HEK293 (cell line): ENCODE results near the gene SLC10A7.

ENCODE experiments used
- CTCF ChIA-PET: fragments of 350-600 bp; formaldehyde crosslinking; extraction: SDS; loops from one replicate; lab custom pipeline; 2021; ENCODE audit warnings: antibody characterized with exemption; lab: Yijun Ruan, JAX
- POLR2A ChIA-PET: fragments of 300-600 bp; formaldehyde crosslinking; extraction: SDS; loops from one replicate; lab custom pipeline; 2020; ENCODE audit warnings: antibody characterized with exemption, inconsistent platforms; lab: Yijun Ruan, JAX
- H3K27ac ChIP-seq: fragments of 200-500 bp; sonication (Bioruptor generic); 2 replicates; pipeline ENCODE4 v1.5.1; 2014; ENCODE audit warnings: low read depth, low read length, control low read depth, inconsistent platforms; ENCODE audit errors: extremely low read depth
- H3K36me3 ChIP-seq, 2 experiments: fragments of 200-500 bp in 1 of 2; sonication (Bioruptor generic) in 1 of 2; 1 replicate in 1 of 2; 2 replicates in 1 of 2; pipeline ENCODE4 v1.5.1; 2014 to 2017; ENCODE audit warnings: inconsistent platforms in 2 of 2, low read length in 2 of 2; ENCODE audit not compliant: control insufficient read depth in 2 of 2, insufficient read depth in 1 of 2
- H3K4me1 ChIP-seq: fragments of 200-500 bp; sonication (Bioruptor generic); 2 replicates; pipeline ENCODE4 v1.5.1; 2014; ENCODE audit warnings: mild to moderate bottlenecking, low read length, inconsistent platforms; ENCODE audit not compliant: control insufficient read depth, insufficient read depth
- H3K4me3 ChIP-seq: 2 replicates; pipeline ENCODE4 v1.5.1; 2011; ENCODE audit warnings: low read depth, mild to moderate bottlenecking, control low read depth, low read length, moderate library complexity
- H3K9me3 ChIP-seq: fragments of 200-500 bp; sonication (Bioruptor generic); 2 replicates; pipeline ENCODE4 v1.5.1; 2014; ENCODE audit warnings: low read depth, low read length, inconsistent platforms; ENCODE audit not compliant: control insufficient read depth, insufficient read depth
- MEIS1 ChIP-seq: sonication (generic); formaldehyde crosslinking; IDR thresholded peaks from 2 replicates; pipeline ENCODE4 v1.8.1; 2022; ENCODE audit warnings: missing genetic modification reagents, mild to moderate bottlenecking, borderline replicate concordance
- RBAK ChIP-seq: fragments of 450-650 bp; formaldehyde crosslinking; IDR thresholded peaks from 2 replicates; pipeline ENCODE4 v1.5.1; 2016; ENCODE audit warnings: missing biosample characterization, missing genetic modification characterization
- SP7 ChIP-seq: fragments of 450-650 bp; formaldehyde crosslinking; IDR thresholded peaks from 2 replicates; pipeline ENCODE4 v1.5.1; 2016; ENCODE audit warnings: missing biosample characterization, missing genetic modification characterization
- ZBTB20 ChIP-seq: fragments of 450-650 bp; formaldehyde crosslinking; IDR thresholded peaks from 2 replicates; pipeline ENCODE4 v1.5.1; 2016; ENCODE audit warnings: missing biosample characterization, missing genetic modification characterization
- ZBTB44 ChIP-seq: fragments of 450-650 bp; IDR thresholded peaks from 2 replicates; pipeline ENCODE4 v1.5.1; 2018; ENCODE audit warnings: missing biosample characterization, mild to moderate bottlenecking, missing genetic modification characterization
- ZFHX2 ChIP-seq: fragments of 450-650 bp; formaldehyde crosslinking; conservative IDR thresholded peaks from 2 replicates; pipeline ENCODE4 v1.5.1; 2016; ENCODE audit warnings: missing biosample characterization, missing genetic modification characterization
- ZNF132 ChIP-seq: fragments of 450-650 bp; formaldehyde crosslinking; IDR thresholded peaks from 2 replicates; pipeline ENCODE4 v1.5.1; 2017; ENCODE audit warnings: missing biosample characterization, missing genetic modification characterization, borderline replicate concordance
- ZNF16 ChIP-seq: fragments of 450-650 bp; formaldehyde crosslinking; IDR thresholded peaks from 2 replicates; pipeline ENCODE4 v1.5.1; 2016; ENCODE audit warnings: low read depth, missing biosample characterization, missing genetic modification characterization
- ZNF302 ChIP-seq: fragments of 450-650 bp; formaldehyde crosslinking; IDR thresholded peaks from 2 replicates; pipeline ENCODE4 v1.5.1; 2016; ENCODE audit warnings: missing biosample characterization, missing genetic modification characterization, low read depth
- ZNF362 ChIP-seq: fragments of 450-650 bp; formaldehyde crosslinking; IDR thresholded peaks from 2 replicates; pipeline ENCODE4 v1.5.1; 2016; ENCODE audit warnings: missing biosample characterization, missing genetic modification characterization
- ZNF624 ChIP-seq: fragments of 450-650 bp; formaldehyde crosslinking; IDR thresholded peaks from 2 replicates; pipeline ENCODE4 v1.5.1; 2017; ENCODE audit warnings: missing biosample characterization, missing genetic modification characterization
- ZNF629 ChIP-seq: fragments of 450-650 bp; formaldehyde crosslinking; IDR thresholded peaks from 2 replicates; pipeline ENCODE4 v1.5.1; 2017; ENCODE audit warnings: missing biosample characterization, missing genetic modification characterization
- ZNF701 ChIP-seq: fragments of 450-650 bp; formaldehyde crosslinking; IDR thresholded peaks from 2 replicates; pipeline ENCODE4 v1.5.1; 2016; ENCODE audit warnings: missing biosample characterization, missing genetic modification characterization
- ZSCAN23 ChIP-seq: fragments of 450-650 bp; formaldehyde crosslinking; IDR thresholded peaks from 2 replicates; pipeline ENCODE4 v1.5.1; 2016; ENCODE audit warnings: missing biosample characterization, missing genetic modification characterization
- TF ChIP-seq, protein P1 (sequence below): fragments of 450-650 bp; formaldehyde crosslinking; conservative IDR thresholded peaks from 2 replicates; pipeline ENCODE4 v1.5.1; 2016; ENCODE audit warnings: low read depth, missing biosample characterization, missing genetic modification characterization
- TF ChIP-seq, protein P2 (sequence below): fragments of 450-650 bp; formaldehyde crosslinking; IDR thresholded peaks from 2 replicates; pipeline ENCODE4; 2016; ENCODE audit warnings: missing biosample characterization, missing genetic modification characterization
- TF ChIP-seq, protein P3 (sequence below): fragments of 450-650 bp; formaldehyde crosslinking; IDR thresholded peaks from 2 replicates; pipeline ENCODE4 v1.5.1; 2017; ENCODE audit warnings: missing biosample characterization, missing genetic modification characterization

Gene SLC10A7

DNA sequence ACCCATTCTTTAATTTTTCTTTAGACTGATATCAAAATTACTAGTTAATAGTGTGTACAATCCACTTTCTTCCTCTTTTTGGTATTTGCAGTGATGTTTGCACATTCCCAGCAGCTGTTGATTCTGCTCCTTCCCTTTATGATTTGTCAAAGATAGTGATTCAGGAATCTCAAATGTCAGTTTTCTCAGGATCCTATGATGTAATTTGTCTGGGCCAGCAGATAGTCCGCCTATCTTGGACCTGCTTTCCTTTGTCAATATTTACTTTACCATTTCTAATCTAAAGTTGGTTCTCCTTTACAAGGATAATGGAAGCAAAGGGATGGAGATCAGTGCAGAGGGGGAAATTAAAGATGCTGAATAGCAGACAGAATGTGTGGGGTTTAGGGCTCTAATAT, 185.3 kb downstream of the SLC10A7 start (continued):
- TF ChIP-seq ZNF302 (no peak), ZNF629 (peak; percentile 73), ZSCAN23 (tag by site-specific recombination) (no peak)

- POLR2A ChIA-PET, result no interaction called here
- no peak for TF ChIP-seq ZNF701
- no peak for TF ChIP-seq ZNF16 (tag by site-specific recombination)
- TF ChIP-seq RBAK (tag by site-specific recombination), result no peak
- TF ChIP-seq ZBTB20, result no peak
- TF ChIP-seq, protein P1, sequence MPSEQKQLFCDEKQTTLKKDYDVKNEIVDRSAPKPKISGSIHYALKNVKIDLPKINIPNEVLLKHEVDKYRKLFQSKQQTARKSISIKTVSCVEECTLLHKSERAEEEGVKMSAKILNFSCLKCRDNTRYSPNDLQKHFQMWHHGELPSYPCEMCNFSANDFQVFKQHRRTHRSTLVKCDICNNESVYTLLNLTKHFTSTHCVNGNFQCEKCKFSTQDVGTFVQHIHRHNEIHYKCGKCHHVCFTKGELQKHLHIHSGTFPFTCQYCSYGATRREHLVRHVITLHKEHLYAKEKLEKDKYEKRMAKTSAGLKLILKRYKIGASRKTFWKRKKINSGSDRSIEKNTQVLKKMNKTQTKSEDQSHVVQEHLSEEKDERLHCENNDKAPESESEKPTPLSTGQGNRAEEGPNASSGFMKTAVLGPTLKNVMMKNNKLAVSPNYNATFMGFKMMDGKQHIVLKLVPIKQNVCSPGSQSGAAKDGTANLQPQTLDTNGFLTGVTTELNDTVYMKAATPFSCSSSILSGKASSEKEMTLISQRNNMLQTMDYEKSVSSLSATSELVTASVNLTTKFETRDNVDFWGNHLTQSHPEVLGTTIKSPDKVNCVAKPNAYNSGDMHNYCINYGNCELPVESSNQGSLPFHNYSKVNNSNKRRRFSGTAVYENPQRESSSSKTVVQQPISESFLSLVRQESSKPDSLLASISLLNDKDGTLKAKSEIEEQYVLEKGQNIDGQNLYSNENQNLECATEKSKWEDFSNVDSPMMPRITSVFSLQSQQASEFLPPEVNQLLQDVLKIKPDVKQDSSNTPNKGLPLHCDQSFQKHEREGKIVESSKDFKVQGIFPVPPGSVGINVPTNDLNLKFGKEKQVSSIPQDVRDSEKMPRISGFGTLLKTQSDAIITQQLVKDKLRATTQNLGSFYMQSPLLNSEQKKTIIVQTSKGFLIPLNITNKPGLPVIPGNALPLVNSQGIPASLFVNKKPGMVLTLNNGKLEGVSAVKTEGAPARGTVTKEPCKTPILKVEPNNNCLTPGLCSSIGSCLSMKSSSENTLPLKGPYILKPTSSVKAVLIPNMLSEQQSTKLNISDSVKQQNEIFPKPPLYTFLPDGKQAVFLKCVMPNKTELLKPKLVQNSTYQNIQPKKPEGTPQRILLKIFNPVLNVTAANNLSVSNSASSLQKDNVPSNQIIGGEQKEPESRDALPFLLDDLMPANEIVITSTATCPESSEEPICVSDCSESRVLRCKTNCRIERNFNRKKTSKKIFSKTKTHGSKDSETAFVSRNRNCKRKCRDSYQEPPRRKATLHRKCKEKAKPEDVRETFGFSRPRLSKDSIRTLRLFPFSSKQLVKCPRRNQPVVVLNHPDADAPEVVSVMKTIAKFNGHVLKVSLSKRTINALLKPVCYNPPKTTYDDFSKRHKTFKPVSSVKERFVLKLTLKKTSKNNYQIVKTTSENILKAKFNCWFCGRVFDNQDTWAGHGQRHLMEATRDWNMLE (tag by site-specific recombination), result no peak
- no peak for TF ChIP-seq ZFHX2 (tag by site-specific recombination)
- 0 out of 2 replicates have a peak, but pooled peaks have one; percentile 31 for TF ChIP-seq SP7 (tag by site-specific recombination)
- TF ChIP-seq, protein P2, sequence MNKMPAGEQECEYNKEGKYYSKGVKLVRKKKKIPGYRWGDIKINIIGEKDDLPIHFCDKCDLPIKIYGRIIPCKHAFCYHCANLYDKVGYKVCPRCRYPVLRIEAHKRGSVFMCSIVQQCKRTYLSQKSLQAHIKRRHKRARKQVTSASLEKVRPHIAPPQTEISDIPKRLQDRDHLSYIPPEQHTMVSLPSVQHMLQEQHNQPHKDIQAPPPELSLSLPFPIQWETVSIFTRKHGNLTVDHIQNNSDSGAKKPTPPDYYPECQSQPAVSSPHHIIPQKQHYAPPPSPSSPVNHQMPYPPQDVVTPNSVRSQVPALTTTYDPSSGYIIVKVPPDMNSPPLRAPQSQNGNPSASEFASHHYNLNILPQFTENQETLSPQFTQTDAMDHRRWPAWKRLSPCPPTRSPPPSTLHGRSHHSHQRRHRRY (tag by site-specific recombination), result no peak
- TF ChIP-seq ZNF362, result no peak
- peak; percentile 35 for TF ChIP-seq ZBTB44 (tag by site-specific recombination)
- no peak for TF ChIP-seq MEIS1
- TF ChIP-seq, protein P3, sequence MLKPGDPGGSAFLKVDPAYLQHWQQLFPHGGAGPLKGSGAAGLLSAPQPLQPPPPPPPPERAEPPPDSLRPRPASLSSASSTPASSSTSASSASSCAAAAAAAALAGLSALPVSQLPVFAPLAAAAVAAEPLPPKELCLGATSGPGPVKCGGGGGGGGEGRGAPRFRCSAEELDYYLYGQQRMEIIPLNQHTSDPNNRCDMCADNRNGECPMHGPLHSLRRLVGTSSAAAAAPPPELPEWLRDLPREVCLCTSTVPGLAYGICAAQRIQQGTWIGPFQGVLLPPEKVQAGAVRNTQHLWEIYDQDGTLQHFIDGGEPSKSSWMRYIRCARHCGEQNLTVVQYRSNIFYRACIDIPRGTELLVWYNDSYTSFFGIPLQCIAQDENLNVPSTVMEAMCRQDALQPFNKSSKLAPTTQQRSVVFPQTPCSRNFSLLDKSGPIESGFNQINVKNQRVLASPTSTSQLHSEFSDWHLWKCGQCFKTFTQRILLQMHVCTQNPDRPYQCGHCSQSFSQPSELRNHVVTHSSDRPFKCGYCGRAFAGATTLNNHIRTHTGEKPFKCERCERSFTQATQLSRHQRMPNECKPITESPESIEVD (tag by site-specific recombination), result peak; percentile 31; the same call in 1 of the 2 replicates
- no peak for TF ChIP-seq ZNF132 (tag by site-specific recombination)
- TF ChIP-seq ZNF624 (tag by site-specific recombination), result no peak
Measured at GRCh38 chr4:146335763-146336409, 185.9 kb downstream of the SLC10A7 start.

More at GRCh38 chr4:146335763-146336409, 185.9 kb downstream of the SLC10A7 start:
- H3K27ac ChIP-seq, result no peak overlapping the region
- CTCF ChIA-PET, result interaction anchor here (0.6 kb wide), 1 partner anchor 559 kb away, joined by 3 read pairs; no protein-coding TSS in a partner anchor
- no peak overlapping the region for H3K4me3 ChIP-seq
- H3K9me3 ChIP-seq, result no peaks in the 10 kb centered on the region
- peaks cover 16% of the 10 kb centered on the region for H3K4me1 ChIP-seq
- no peaks in the 10 kb centered on the region for H3K36me3 ChIP-seq
